Calu3 (cell line): ENCODE data around the gene CREBRF. TPM values are rescaled to one million over a fixed set of nuclear protein-coding genes. Genes with fewer than 3 reads are reported as not detected.

Source experiments
- BruUV-seq: library from RNA; stranded (reverse); fragments of 400-500 nt; replicated peaks from 2 replicates; lab custom pipeline; 2021; lab: Mats Ljungman, UMichigan
- CTCF ChIA-PET: fragments of 300-600 bp; sonication (Branson Sonifier 250); formaldehyde crosslinking; loops from one replicate; lab custom pipeline; 2022; ENCODE audit warnings: antibody characterized with exemption; lab: Charles Lee
- DNase-seq: peaks from one replicate; pipeline ENCODE4 v3.0.0; 2022
- H3K27ac Mint-ChIP-seq: one replicate; pipeline ENCODE4 v1.8.0; 2022; ENCODE audit warnings: mixed read lengths; ENCODE audit not compliant: unreplicated experiment
- H3K27me3 Mint-ChIP-seq: one replicate; pipeline ENCODE4 v1.8.0; 2022; ENCODE audit warnings: mixed read lengths; ENCODE audit not compliant: unreplicated experiment
- H3K36me3 Mint-ChIP-seq: one replicate; pipeline ENCODE4 v1.8.0; 2022; ENCODE audit warnings: mild to moderate bottlenecking, moderate library complexity, mixed read lengths; ENCODE audit not compliant: insufficient read depth, unreplicated experiment
- H3K4me1 Mint-ChIP-seq: one replicate; pipeline ENCODE4 v1.8.0; 2022; ENCODE audit warnings: mild to moderate bottlenecking, low read depth, mixed read lengths; ENCODE audit not compliant: unreplicated experiment
- H3K4me3 Mint-ChIP-seq: one replicate; pipeline ENCODE4 v1.8.0; 2022; ENCODE audit warnings: mild to moderate bottlenecking, low read depth, moderate library complexity, mixed read lengths; ENCODE audit not compliant: unreplicated experiment
- H3K9me3 Mint-ChIP-seq: one replicate; pipeline ENCODE4 v1.8.0; 2022; ENCODE audit warnings: low read depth, mixed read lengths; ENCODE audit not compliant: unreplicated experiment
- CTCF ChIP-seq: fragments of 200-600 bp; IDR thresholded peaks from one replicate; pipeline ENCODE4 v1.8.0; 2022; ENCODE audit warnings: antibody characterized with exemption; ENCODE audit not compliant: unreplicated experiment
- intact Hi-C: fragments of 100-400 bp; cut with micrococcal nuclease; formaldehyde crosslinking; loops from one replicate; pipeline ENCODE4 v1.10.0; 2022; ENCODE audit not compliant: unreplicated experiment
- total RNA-seq: library from RNA; stranded (reverse); gene quantifications from 2 replicates; pipeline ENCODE4 v1.2.3, GENCODE V29; 2022

Gene CREBRF
- total RNA-seq, 1 experiment from 2014 or later: 18.2 TPM

DNA sequence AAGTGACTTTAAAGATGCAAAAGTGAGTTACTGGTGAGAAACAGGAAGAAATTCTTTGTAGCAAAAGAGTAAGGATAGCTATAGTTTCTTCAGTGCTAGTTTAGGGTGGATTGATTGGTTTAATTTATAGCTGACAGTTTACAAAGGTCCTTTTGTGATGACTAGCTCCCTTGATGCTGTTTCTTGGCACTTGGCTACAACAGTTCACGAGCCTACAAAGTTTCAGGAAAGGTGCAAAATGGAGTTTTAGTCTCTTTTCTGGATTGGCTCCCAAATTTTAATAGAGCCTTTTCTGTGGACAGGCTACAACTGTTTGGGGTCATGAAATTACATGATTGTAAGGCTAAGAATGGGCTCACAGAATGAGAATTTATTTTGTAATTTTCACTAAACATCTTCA lies 47.3 kb downstream of the CREBRF start:
- Mint-ChIP-seq H3K27me3 (no peaks in the 10 kb centered on the region), H3K36me3 (no peaks in the 10 kb centered on the region), H3K9me3 (peaks cover 5% of the 10 kb centered on the region), H3K27ac (no peak overlapping the region), H3K4me3 (no peak overlapping the region), H3K4me1 (no peaks in the 10 kb centered on the region)
- no peak for DNase-seq
- CTCF ChIA-PET: no interaction called here
- intact Hi-C loops: no loop called here
- TF ChIP-seq CTCF: no peak
- no TSS peak for BruUV-seq

GRCh38 chr5:173108914-173109313 lies 52.8 kb downstream of the CREBRF start:
- no peak for TF ChIP-seq CTCF
- no peak overlapping the region for H3K4me3 Mint-ChIP-seq
- H3K9me3 Mint-ChIP-seq: no peaks in the 10 kb centered on the region
- H3K27me3 Mint-ChIP-seq: no peaks in the 10 kb centered on the region
- DNase-seq: no peak
- BruUV-seq: no TSS peak
- intact Hi-C loops: no loop called here
- no peaks in the 10 kb centered on the region for H3K4me1 Mint-ChIP-seq
- peaks cover 18% of the 10 kb centered on the region for H3K36me3 Mint-ChIP-seq
- CTCF ChIA-PET: interaction anchor here (0.6 kb wide), 1 partner anchor 998 kb away, joined by 8 read pairs; no protein-coding TSS in a partner anchor
- H3K27ac Mint-ChIP-seq: no peak overlapping the region

DNA sequence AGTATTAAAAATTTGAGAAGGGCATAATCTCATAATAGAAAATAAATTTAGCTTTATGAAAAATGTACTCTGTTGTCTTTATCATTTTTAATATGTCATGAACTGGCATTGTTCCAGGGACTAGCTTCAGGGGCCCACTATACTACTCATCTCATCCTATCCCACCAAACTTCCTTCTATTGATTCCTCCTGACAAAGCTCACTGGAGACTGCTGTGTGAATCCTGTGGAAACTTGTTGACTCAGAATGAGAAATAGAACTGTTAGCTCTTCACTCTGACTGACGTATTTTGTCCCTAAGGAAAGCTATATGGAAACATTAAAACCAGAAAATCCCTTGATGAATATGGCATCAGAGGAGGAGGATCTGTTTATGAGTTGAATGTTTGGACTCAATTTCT lies 58.4 kb downstream of the CREBRF start:
- Mint-ChIP-seq H3K4me3 (no peak overlapping the region), H3K4me1 (no peaks in the 10 kb centered on the region), H3K36me3 (peaks cover 13% of the 10 kb centered on the region), H3K27ac (no peak overlapping the region), H3K9me3 (no peaks in the 10 kb centered on the region), H3K27me3 (no peaks in the 10 kb centered on the region)
- no peak for TF ChIP-seq CTCF
- no peak for DNase-seq
- BruUV-seq: no TSS peak
- CTCF ChIA-PET: interaction anchor here (1.1 kb wide), 1 partner anchor 130 kb away, joined by 4 read pairs; no protein-coding TSS in a partner anchor
- intact Hi-C loops: no loop called here

GRCh38 chr5:173119719-173120118 lies 63.6 kb downstream of the CREBRF start:
- TF ChIP-seq CTCF: no peak
- no TSS peak for BruUV-seq
- Mint-ChIP-seq H3K27ac (no peak overlapping the region), H3K27me3 (no peaks in the 10 kb centered on the region), H3K36me3 (peaks cover 6% of the 10 kb centered on the region), H3K9me3 (peaks cover 2% of the 10 kb centered on the region), H3K4me1 (no peaks in the 10 kb centered on the region), H3K4me3 (no peak overlapping the region)
- CTCF ChIA-PET: no interaction called here
- intact Hi-C loops: no loop called here
- no peak for DNase-seq
